HepG2 (cell line): Measurements from ENCODE around the gene N4BP2L1. TPM values are rescaled to one million over a fixed set of nuclear protein-coding genes. Genes with fewer than 3 reads are reported as not detected.

Source experiments
- ARNTL ChIP-seq: sonication (generic); formaldehyde crosslinking; IDR thresholded peaks from 2 replicates; pipeline ENCODE4 v1.4.0; 2020; ENCODE audit warnings: mild to moderate bottlenecking, missing genetic modification reagents
- ASH2L ChIP-seq: fragments of 300-600, 200-600 bp; sonication (generic); IDR thresholded peaks from 2 replicates; pipeline ENCODE4 v1.7.0; 2017; ENCODE audit warnings: low read depth, mild to moderate bottlenecking, moderate library complexity, mixed read lengths, low read length; ENCODE audit not compliant: insufficient read length
- ATF7-NPFF ChIP-seq: sonication (generic); formaldehyde crosslinking; IDR thresholded peaks from 2 replicates; pipeline ENCODE4 v1.8.1; 2023; ENCODE audit warnings: mild to moderate bottlenecking, low read depth, missing genetic modification reagents, moderate library complexity
- GTF2F1 ChIP-seq: fragments of 150-350 bp; IDR thresholded peaks from 2 replicates; pipeline ENCODE4 v1.6.1; 2014; ENCODE audit warnings: low read length
- HES4 ChIP-seq: sonication (generic); formaldehyde crosslinking; IDR thresholded peaks from 2 replicates; pipeline ENCODE4 v1.9.0; 2021; ENCODE audit warnings: mild to moderate bottlenecking, missing genetic modification reagents, borderline replicate concordance
- KDM4B ChIP-seq: sonication (generic); formaldehyde crosslinking; IDR thresholded peaks from 2 replicates; pipeline ENCODE4 v1.4.0; 2020; ENCODE audit warnings: missing genetic modification reagents
- KDM5A ChIP-seq: fragments of 200-600 bp; sonication (generic); IDR thresholded peaks from 2 replicates; pipeline ENCODE4 v1.7.0; 2018; ENCODE audit warnings: antibody characterized with exemption, mild to moderate bottlenecking, low read length, borderline replicate concordance
- MTA1 ChIP-seq: sonication (generic); formaldehyde crosslinking; IDR thresholded peaks from 2 replicates; pipeline ENCODE4 v1.4.0; 2020; ENCODE audit warnings: missing genetic modification reagents, mild to moderate bottlenecking, borderline replicate concordance
- NFYB ChIP-seq: sonication (generic); formaldehyde crosslinking; IDR thresholded peaks from 2 replicates; pipeline ENCODE4 v1.4.0; 2020; ENCODE audit warnings: missing genetic modification reagents
- POLR2G ChIP-seq: fragments of 200-400 bp; formaldehyde crosslinking; IDR thresholded peaks from 2 replicates; pipeline ENCODE4 v1.6.1; 2018; ENCODE audit warnings: mild to moderate bottlenecking, low read depth, low read length, moderate library complexity
- RBFOX2 ChIP-seq: fragments of 200-400 bp; formaldehyde crosslinking; IDR thresholded peaks from 2 replicates; pipeline ENCODE4 v1.6.1; 2017; ENCODE audit warnings: low read depth, mild to moderate bottlenecking, low read length
- REPIN1 ChIP-seq: sonication (generic); formaldehyde crosslinking; IDR thresholded peaks from 2 replicates; pipeline ENCODE4 v1.8.0; 2022; ENCODE audit warnings: missing genetic modification reagents, low read depth, mild to moderate bottlenecking, borderline replicate concordance
- ZBTB7A ChIP-seq: sonication (generic); formaldehyde crosslinking; IDR thresholded peaks from 2 replicates; pipeline ENCODE4 v1.8.0; 2022; ENCODE audit warnings: mild to moderate bottlenecking, missing genetic modification reagents
- ZEB1 ChIP-seq: IDR thresholded peaks from 2 replicates; pipeline ENCODE4 v1.6.1; 2012; ENCODE audit warnings: mild to moderate bottlenecking, low read depth, inconsistent platforms; ENCODE audit not compliant: insufficient replicate concordance
- ZNF10 ChIP-seq: sonication (generic); formaldehyde crosslinking; IDR thresholded peaks from 2 replicates; pipeline ENCODE4 v1.4.0; 2020; ENCODE audit warnings: mild to moderate bottlenecking, low read depth, missing genetic modification reagents, borderline replicate concordance
- ZNF331 ChIP-seq: sonication (generic); formaldehyde crosslinking; IDR thresholded peaks from 2 replicates; pipeline ENCODE4 v1.4.0; 2020; ENCODE audit warnings: missing genetic modification reagents
- ZNF441 ChIP-seq: sonication (generic); formaldehyde crosslinking; IDR thresholded peaks from 2 replicates; pipeline ENCODE4 v1.7.0; 2021; ENCODE audit warnings: missing genetic modification reagents, borderline replicate concordance
- ZNF562 ChIP-seq: sonication (generic); formaldehyde crosslinking; IDR thresholded peaks from 2 replicates; pipeline ENCODE4 v1.8.0; 2022; ENCODE audit warnings: missing genetic modification reagents, borderline replicate concordance
- ZNF577 ChIP-seq: sonication (generic); formaldehyde crosslinking; IDR thresholded peaks from 2 replicates; pipeline ENCODE4 v1.4.0; 2020; ENCODE audit warnings: mild to moderate bottlenecking, low read depth, missing genetic modification reagents, borderline replicate concordance
- ZNF619 ChIP-seq: sonication (generic); formaldehyde crosslinking; IDR thresholded peaks from 2 replicates; pipeline ENCODE4 v1.4.0; 2020; ENCODE audit warnings: mild to moderate bottlenecking, missing genetic modification reagents
- ZNF644 ChIP-seq: IDR thresholded peaks from 2 replicates; pipeline ENCODE4 v1.6.1; 2016; ENCODE audit warnings: low read depth
- ZNF652 ChIP-seq: IDR thresholded peaks from 2 replicates; pipeline ENCODE4 v1.6.1; 2016; ENCODE audit warnings: low read depth, borderline replicate concordance
- ZNF816 ChIP-seq: sonication (generic); formaldehyde crosslinking; IDR thresholded peaks from 2 replicates; pipeline ENCODE4 v1.8.0; 2022; ENCODE audit warnings: missing genetic modification reagents, mild to moderate bottlenecking, borderline replicate concordance
- ZNF850 ChIP-seq: sonication (generic); formaldehyde crosslinking; conservative IDR thresholded peaks from 2 replicates; pipeline ENCODE4 v1.9.0; 2021; ENCODE audit warnings: mild to moderate bottlenecking, missing genetic modification reagents
- ZSCAN12 ChIP-seq: sonication (generic); formaldehyde crosslinking; IDR thresholded peaks from 2 replicates; pipeline ENCODE4 v1.9.0; 2021; ENCODE audit warnings: mild to moderate bottlenecking, missing genetic modification reagents
- polyA plus RNA-seq, 8 experiments: library from polyadenylated mRNA; depleted of rRNA in 3 of 8; stranded (reverse) in 7 of 8; unstranded in 1 of 8; fragments of >200 nt; fragmentation: Illumina TruSeq in 4 of 8; extraction: Trizol in 4 of 8; gene quantifications; 2 replicates each; pipeline versions ENCODE4 v1.2.1 to v1.2.3, GENCODE V29; 2011 to 2016; ENCODE audit warnings: low read depth in 4 of 8, missing spikeins in 1 of 8, mixed read lengths in 1 of 8; ENCODE audit not compliant: insufficient read depth in 1 of 8
- total RNA-seq, 5 experiments: library from RNA; depleted of rRNA; stranded (reverse); fragments of >200 nt; fragmentation: Illumina TruSeq; extraction: Trizol; gene quantifications; 2 replicates each; pipeline ENCODE4 v1.2.3, GENCODE V29; 2016; ENCODE audit warnings: low read depth in 1 of 5
- TF ChIP-seq, protein P1 (sequence below): sonication (generic); IDR thresholded peaks from 2 replicates; pipeline ENCODE4 v1.6.1; 2016; ENCODE audit warnings: low read depth, borderline replicate concordance
- TF ChIP-seq, protein P2 (sequence below): IDR thresholded peaks from 2 replicates; pipeline ENCODE4 v1.6.1; 2016
- TF ChIP-seq, protein P3 (sequence below): sonication (generic); formaldehyde crosslinking; IDR thresholded peaks from 2 replicates; pipeline ENCODE4 v1.4.0; 2020; ENCODE audit warnings: missing genetic modification reagents

The N4BP2L1 gene
- total and polyA plus RNA-seq, 2 of the 13 experiments (the other 11 are each of a cell fraction or from before 2014, with no cell fraction given), result 13.2 to 34.5 TPM

DNA sequence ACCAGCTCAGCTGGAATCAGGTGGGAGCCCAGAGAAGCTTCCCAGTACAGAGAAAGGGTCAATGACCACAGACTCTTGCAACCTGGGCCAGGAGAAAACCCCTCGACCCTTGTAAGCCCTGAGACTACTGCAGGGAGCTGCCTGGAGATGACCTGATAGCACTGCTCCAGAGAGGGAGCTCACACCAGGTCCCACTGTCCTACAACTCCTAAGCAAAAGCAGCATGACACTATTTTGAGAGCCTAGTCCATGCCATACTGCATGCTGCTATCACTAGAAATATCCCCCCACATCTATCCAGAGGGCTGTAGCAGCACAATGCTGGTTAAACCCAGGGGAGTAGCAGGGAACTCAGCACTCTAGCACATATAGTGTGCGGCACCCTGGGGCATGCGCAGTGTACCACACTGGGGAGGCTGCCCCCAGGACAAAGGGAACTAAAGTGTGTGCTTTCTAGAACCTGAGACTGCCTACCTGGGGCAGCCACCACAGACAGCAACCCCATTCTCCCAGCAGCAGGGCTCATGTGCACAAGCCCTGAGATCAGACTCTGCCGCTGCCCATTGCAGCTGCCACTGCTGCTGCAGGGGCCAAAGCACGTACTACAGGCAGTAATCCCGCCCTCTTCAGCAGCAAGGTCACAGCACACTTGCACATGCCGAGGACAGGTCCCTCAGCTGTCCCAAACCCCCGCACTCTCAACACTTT, 27.1 kb upstream of the N4BP2L1 start (continued):
- TF ChIP-seq ARNTL (no peak; the same call in 1 of the 2 replicates), ZNF816 (CRISPR knock-in tag) (no peak), ZSCAN12 (CRISPR knock-in tag) (no peak), GTF2F1 (no peak), ASH2L (no peak), ZNF441 (no peak), ZNF562 (no peak), ZNF850 (CRISPR knock-in tag) (no peak), ZNF619 (no peak), HES4 (CRISPR knock-in tag) (no peak), RBFOX2 (no peak), ZNF644 (CRISPR knock-in tag) (peak; percentile 47; the same call in 1 of the 2 replicates), NFYB (CRISPR knock-in tag) (no peak), ATF7-NPFF (CRISPR knock-in tag) (no peak), KDM5A (no peak), ZEB1 (no peak), ZNF331 (CRISPR knock-in tag) (no peak), ZNF577 (CRISPR knock-in tag) (no peak), REPIN1 (CRISPR knock-in tag) (peak; percentile 44; the same call in 1 of the 2 replicates), ZNF652 (CRISPR knock-in tag) (no peak), POLR2G (0 out of 2 replicates have a peak, but pooled peaks have one; percentile 38), ZBTB7A (no peak), ZNF10 (CRISPR knock-in tag) (no peak), KDM4B (CRISPR knock-in tag) (no peak), MTA1 (CRISPR knock-in tag) (peak; percentile 83; the same call in 1 of the 2 replicates)
- TF ChIP-seq, protein P1, sequence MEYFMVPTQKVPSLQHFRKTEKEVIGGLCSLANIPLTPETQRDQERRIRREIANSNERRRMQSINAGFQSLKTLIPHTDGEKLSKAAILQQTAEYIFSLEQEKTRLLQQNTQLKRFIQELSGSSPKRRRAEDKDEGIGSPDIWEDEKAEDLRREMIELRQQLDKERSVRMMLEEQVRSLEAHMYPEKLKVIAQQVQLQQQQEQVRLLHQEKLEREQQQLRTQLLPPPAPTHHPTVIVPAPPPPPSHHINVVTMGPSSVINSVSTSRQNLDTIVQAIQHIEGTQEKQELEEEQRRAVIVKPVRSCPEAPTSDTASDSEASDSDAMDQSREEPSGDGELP, result peak; percentile 76; the same call in 1 of the 2 replicates
- TF ChIP-seq, protein P2, sequence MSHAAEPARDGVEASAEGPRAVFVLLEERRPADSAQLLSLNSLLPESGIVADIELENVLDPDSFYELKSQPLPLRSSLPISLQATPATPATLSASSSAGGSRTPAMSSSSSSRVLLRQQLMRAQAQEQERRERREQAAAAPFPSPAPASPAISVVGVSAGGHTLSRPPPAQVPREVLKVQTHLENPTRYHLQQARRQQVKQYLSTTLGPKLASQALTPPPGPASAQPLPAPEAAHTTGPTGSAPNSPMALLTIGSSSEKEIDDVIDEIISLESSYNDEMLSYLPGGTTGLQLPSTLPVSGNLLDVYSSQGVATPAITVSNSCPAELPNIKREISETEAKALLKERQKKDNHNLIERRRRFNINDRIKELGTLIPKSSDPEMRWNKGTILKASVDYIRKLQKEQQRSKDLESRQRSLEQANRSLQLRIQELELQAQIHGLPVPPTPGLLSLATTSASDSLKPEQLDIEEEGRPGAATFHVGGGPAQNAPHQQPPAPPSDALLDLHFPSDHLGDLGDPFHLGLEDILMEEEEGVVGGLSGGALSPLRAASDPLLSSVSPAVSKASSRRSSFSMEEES, result no peak
- TF ChIP-seq, protein P3, sequence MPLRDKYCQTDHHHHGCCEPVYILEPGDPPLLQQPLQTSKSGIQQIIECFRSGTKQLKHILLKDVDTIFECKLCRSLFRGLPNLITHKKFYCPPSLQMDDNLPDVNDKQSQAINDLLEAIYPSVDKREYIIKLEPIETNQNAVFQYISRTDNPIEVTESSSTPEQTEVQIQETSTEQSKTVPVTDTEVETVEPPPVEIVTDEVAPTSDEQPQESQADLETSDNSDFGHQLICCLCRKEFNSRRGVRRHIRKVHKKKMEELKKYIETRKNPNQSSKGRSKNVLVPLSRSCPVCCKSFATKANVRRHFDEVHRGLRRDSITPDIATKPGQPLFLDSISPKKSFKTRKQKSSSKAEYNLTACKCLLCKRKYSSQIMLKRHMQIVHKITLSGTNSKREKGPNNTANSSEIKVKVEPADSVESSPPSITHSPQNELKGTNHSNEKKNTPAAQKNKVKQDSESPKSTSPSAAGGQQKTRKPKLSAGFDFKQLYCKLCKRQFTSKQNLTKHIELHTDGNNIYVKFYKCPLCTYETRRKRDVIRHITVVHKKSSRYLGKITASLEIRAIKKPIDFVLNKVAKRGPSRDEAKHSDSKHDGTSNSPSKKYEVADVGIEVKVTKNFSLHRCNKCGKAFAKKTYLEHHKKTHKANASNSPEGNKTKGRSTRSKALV (CRISPR knock-in tag), result no peak
